CD1c-positive myeloid dendritic cell (primary cell): Measurements from ENCODE around the gene SULT4A1.

Experiments
- DNase-seq: peaks from one replicate; pipeline ENCODE4 v3.0.0-alpha.2; 2016; ENCODE audit errors: extremely low spot score

SULT4A1 gene

GRCh38 chr22:43844560-43845545 lies 17.5 kb downstream of the SULT4A1 start:
- no peak for DNase-seq

DNA sequence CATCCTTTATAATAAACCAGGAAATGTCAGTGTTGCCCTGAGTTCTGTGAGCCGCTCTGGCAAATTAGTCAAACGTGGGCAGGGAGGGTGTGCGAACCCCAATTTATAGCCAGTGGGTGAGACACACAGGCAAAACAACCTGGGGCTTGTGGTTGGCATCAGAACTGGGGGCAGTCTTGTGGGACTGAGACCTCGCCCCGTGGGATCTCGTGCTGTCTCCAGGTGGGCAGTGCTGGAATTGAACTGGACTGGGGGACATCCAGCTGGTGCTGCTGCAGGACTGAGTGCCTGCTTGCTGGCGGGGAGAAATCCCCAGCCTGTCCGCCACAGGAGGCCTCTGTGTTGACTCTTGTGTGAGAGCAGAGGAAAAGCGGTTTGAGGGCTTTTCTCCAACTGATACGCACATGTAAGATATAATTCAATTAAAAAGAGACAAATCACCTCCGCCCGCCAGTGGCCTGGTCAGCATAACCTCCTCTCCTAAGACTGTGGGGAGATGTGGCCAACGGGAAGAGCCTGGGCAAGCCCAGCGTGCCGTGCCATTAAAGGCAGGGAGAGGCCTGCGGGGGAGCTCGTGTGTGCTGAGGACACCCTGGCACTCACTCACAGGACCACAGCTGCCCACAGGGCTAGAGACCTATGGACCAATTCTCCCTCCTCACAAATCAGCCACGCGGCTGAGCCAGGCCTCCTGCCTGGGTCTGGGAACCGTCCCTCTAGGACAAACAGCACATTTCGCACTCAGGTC lies 18.4 kb downstream of the SULT4A1 start:
- no peak for DNase-seq

- DNase-seq = no peak
These were observed 20.6 kb downstream of the SULT4A1 start for GRCh38 chr22:43841742-43842141.

GRCh38 chr22:43840851-43841250 lies 21.5 kb downstream of the SULT4A1 start:
- DNase-seq = no peak

DNA sequence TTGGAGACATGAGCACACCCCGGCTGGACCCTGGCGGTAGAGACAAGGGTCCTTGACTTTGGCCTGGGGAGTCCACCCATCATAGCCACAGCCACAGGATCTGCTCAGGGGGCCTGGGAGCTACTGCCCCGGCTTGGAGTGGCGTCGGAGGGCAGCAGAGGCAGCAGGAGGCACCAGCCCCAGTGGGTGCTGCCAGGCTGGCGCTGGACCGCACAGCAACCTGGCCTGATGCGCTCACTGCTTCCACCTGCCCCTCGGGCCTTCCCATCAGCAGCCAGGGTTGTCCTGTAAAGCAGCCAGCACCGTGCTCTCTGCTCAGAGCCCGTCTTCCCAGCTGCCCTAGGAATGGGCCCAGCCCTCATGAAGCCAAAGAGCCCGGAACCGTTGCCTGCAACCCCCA lies 21.9 kb downstream of the SULT4A1 start:
- DNase-seq = no peak

GRCh38 chr22:43839781-43840180 lies 22.5 kb downstream of the SULT4A1 start:
- DNase-seq = no peak

DNA sequence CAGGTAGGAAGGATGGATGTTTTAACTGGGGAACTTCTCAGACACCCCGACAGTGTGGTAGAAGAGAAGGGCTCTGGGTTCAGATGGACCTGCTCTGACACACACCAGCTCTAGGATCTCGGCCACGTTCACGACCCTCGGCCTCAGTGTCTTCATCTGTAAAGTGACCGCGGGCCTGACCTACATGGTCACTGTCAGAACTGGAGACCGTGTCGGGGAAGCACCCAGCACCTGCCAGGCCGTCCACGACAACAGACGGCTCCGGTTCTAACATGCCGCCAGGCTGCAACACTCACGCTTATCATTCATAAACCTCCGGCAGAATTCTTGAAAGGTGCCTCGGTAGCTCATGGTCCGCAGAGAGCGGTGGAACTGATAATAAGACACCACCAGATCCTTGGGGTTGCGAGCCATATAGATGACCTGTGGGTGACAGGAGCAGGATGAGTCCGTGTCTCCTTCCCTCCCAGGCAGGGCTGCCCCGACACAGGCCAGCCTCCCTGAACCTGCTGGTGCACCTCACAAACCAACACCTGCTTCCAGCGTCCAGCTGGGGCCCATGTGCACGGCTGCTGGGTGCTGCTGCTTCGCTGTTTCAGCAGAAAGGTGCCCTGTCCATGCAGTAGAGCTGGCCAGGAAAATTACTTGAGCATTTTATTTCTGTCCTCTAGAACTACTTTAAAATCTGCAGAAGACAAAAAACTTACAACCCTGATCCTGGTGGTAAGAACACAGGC lies 23.6 kb downstream of the SULT4A1 start:
- DNase-seq = no peak

- DNase-seq = no peak
These were observed 24.2 kb downstream of the SULT4A1 start for GRCh38 chr22:43838161-43838560.

GRCh38 chr22:43837666-43838065 lies 24.6 kb downstream of the SULT4A1 start:
- DNase-seq = no peak

DNA sequence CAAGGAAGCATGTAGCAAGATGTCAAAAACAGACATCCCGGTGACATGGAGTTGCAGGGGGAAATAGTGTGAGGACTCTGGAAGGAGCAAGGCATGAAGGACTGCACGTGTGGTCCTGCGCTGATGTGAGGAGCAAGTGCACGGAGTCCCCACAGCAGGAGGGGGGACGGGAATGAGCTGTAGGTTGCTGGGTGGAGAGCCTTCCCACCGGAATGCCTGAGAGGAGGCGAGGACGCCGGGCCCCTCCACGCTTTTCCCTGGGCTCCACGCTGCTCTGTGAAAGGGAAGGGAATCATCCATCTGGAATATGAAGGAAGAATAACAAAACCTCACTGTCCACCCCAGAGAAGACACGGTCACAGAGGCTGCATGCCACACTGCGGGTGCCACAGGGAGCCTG lies 26.6 kb downstream of the SULT4A1 start:
- DNase-seq = no peak

DNA sequence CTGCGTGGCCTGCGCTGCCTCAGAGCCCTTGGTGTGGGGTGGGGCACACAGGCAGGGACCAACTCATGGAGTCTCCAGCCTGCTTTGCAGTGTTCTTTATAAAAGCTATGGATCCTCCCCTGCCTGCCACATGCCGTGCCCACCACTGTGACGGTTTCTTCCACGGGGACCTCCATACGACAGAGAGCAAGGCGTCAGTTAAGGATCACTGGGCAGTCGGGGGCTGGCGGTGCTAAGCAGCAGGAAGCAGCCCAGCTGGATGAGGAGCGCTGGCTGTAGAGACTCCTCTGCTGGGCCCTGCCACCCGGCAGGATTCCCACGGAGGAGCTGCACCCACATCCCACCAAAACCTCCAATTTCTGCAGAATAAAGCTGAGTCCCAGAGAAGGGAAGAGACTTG lies 27.1 kb downstream of the SULT4A1 start:
- no peak for DNase-seq

DNA sequence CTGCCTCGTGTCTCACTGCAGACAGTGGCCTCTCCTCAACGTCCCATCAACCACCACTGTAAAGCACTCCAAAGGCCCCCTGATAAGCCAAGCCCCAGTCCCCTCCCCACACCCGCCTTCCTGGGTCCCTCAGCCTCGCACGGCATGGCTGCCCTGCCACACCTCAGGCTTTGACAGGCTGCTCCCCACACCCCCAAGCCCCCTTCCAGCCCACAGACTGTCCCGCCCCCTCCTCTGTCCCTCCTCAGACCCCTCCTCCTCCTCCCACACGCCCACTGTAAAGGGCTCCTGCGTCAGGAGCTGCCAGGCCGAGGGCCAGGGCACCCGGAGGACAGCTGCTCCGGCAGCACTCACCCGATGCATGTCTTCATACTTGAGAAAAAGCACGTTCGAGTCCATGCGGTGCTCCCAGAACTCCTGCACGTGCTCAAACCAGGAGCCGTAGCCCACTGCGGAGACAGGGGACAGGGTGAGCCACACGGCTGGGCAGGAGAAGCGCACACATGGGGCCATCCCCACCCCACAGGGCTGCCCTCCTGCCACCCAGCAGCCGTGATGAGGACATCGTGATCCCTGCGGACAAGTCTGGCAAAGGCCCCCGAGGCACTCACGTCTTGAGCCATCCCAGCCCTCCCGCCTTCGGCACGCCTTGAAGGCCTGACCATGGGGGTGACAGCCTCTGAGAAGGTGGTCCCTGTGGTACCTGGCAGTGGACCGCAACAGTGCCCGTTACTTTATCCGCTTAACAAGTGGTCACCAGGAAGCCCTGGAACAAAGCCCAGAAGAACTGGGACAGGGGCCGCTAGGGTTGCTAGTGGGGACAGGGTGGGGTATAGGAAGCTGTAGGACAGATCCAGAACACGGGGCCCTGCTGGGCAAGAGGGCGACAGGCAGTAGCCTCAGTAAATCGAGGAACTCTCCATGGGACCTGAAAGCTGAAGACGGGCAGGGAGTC lies 28.8 kb downstream of the SULT4A1 start:
- DNase-seq = no peak

- DNase-seq = no peak
These were observed 29.7 kb downstream of the SULT4A1 start for GRCh38 chr22:43832393-43833265.

- no peak for DNase-seq
These were observed 30.5 kb downstream of the SULT4A1 start for GRCh38 chr22:43831561-43832392.

- DNase-seq = no peak
These were observed 31.3 kb downstream of the SULT4A1 start for GRCh38 chr22:43830931-43831560.

DNA sequence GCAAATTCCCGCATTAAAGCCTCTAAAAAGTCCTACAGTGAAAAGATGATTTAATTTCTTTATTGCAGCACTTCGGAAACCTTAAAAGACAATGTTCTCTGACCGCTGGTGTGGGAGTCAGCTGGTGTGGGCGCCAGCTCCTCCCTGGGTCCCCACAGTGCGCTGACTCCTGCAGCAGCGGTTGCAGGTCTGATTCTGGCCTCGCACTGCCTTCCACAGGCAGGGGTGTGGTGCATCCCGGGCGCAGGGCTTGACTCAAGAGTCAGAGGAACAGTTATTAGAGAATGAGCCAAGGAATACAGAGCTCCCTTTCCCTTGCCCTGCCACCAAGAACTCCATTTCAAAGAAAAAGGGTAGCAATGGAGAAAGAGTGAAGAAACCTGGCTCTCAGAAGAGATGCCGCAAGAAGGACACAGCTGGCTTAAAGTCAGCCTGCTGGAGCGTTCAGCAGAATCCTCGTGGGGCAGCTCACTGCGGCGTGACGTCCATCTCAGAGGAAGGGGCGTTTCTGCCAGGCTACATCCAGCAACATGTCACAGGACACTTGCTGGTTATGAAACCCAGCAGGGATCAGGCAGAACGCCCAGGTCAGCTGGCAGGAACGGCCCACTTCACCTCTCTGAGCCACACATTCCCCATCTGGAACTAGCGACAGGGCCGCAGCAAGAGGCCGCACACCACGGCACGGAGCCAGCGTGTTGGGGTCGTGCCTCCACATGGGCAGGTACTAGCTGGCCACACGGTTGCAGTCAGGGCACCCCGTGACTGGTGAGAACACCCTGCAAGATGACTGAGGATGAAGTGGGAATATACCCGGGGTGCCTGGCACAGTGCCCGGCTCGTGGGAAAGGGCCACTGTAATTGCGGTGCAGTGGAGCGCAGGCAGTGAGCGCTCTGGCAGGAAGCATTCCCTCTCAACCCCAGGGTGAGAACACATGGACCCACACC lies 32.1 kb downstream of the SULT4A1 start:
- no peak for DNase-seq

GRCh38 chr22:43828998-43829782 lies 33.1 kb downstream of the SULT4A1 start:
- DNase-seq = no peak
